Measurements from ENCODE around the gene HRC.
A peak's percentile ranks its signal among the peaks of the same experiment; 100 is the strongest.

Gene HRC

GRCh38 chr19:49109569-49110233 lies 45.5 kb downstream of the HRC start:
- no peak overlapping the region for H3K27ac ChIP-seq (ENCODE audit: poor library complexity, severe bottlenecking)
- peaks cover 4% of the 10 kb centered on the region for H3K4me1 ChIP-seq (ENCODE audit: insufficient read depth, poor library complexity, severe bottlenecking)
- no peak overlapping the region for H3K4me3 ChIP-seq (ENCODE audit: severe bottlenecking)
- H3K9me3 ChIP-seq (ENCODE audit: severe bottlenecking), result no peaks in the 10 kb centered on the region
- DNase-seq (ENCODE audit: low spot score) (no peak), ATAC-seq (ENCODE audit: low read depth) (no peak)
- no peak for TF ChIP-seq CTCF (IDR thresholded peaks at IDR 0.05; ENCODE audit: poor library complexity, severe bottlenecking)
- H3K27me3 ChIP-seq (ENCODE audit: insufficient read depth, poor library complexity, severe bottlenecking), result no peaks in the 10 kb centered on the region
- H3K36me3 ChIP-seq (ENCODE audit: low read depth), result peaks cover 44% of the 10 kb centered on the region

GRCh38 chr19:49109051-49109450 lies 46.1 kb downstream of the HRC start:
- peaks cover 50% of the 10 kb centered on the region for H3K36me3 ChIP-seq (ENCODE audit: low read depth)
- H3K27ac ChIP-seq (ENCODE audit: poor library complexity, severe bottlenecking), result no peak overlapping the region

GRCh38 chr19:49107625-49108459 lies 47.4 kb downstream of the HRC start:
- Histone ChIP-seq H3K4me1 (ENCODE audit: insufficient read depth, poor library complexity, severe bottlenecking) (no peaks in the 10 kb centered on the region), H3K36me3 (ENCODE audit: low read depth) (peaks cover 62% of the 10 kb centered on the region), H3K27ac (ENCODE audit: poor library complexity, severe bottlenecking) (no peak overlapping the region), H3K4me3 (ENCODE audit: severe bottlenecking) (no peak overlapping the region), H3K9me3 (ENCODE audit: severe bottlenecking) (no peaks in the 10 kb centered on the region), H3K27me3 (ENCODE audit: insufficient read depth, poor library complexity, severe bottlenecking) (no peaks in the 10 kb centered on the region)
- DNase-seq (ENCODE audit: low spot score), result no peak
- no peak for ATAC-seq (ENCODE audit: low read depth)
- TF ChIP-seq CTCF (IDR thresholded peaks at IDR 0.05; ENCODE audit: poor library complexity, severe bottlenecking), result no peak

More at GRCh38 chr19:49109051-49109450, 46.1 kb downstream of the HRC start:
- H3K4me3 ChIP-seq (ENCODE audit: severe bottlenecking), result no peak overlapping the region
- TF ChIP-seq CTCF (IDR thresholded peaks at IDR 0.05; ENCODE audit: poor library complexity, severe bottlenecking), result no peak
- ATAC-seq (ENCODE audit: low read depth), result no peak
- peaks cover 4% of the 10 kb centered on the region for H3K4me1 ChIP-seq (ENCODE audit: insufficient read depth, poor library complexity, severe bottlenecking)
- H3K27me3 ChIP-seq (ENCODE audit: insufficient read depth, poor library complexity, severe bottlenecking), result no peaks in the 10 kb centered on the region
- no peaks in the 10 kb centered on the region for H3K9me3 ChIP-seq (ENCODE audit: severe bottlenecking)
- DNase-seq (ENCODE audit: low spot score), result no peak

- Histone ChIP-seq H3K36me3 (ENCODE audit: low read depth) (peaks cover 71% of the 10 kb centered on the region), H3K4me1 (ENCODE audit: insufficient read depth, poor library complexity, severe bottlenecking) (no peaks in the 10 kb centered on the region), H3K27me3 (ENCODE audit: insufficient read depth, poor library complexity, severe bottlenecking) (no peaks in the 10 kb centered on the region), H3K4me3 (ENCODE audit: severe bottlenecking) (no peak overlapping the region), H3K9me3 (ENCODE audit: severe bottlenecking) (no peaks in the 10 kb centered on the region), H3K27ac (ENCODE audit: poor library complexity, severe bottlenecking) (no peak overlapping the region)
- DNase-seq (ENCODE audit: low spot score) (no peak), ATAC-seq (ENCODE audit: low read depth) (peak; percentile 62; the same call in 2 of the 3 replicates)
- TF ChIP-seq CTCF (IDR thresholded peaks at IDR 0.05; ENCODE audit: poor library complexity, severe bottlenecking), result peak; percentile 82
Measured at GRCh38 chr19:49106648-49107135, 48.5 kb downstream of the HRC start.

Measured in RWPE2 (cell line).